ENCODE data around the gene KCTD14.
A peak's percentile ranks its signal among the peaks of the same experiment; 100 is the strongest.

KCTD14 gene

DNA sequence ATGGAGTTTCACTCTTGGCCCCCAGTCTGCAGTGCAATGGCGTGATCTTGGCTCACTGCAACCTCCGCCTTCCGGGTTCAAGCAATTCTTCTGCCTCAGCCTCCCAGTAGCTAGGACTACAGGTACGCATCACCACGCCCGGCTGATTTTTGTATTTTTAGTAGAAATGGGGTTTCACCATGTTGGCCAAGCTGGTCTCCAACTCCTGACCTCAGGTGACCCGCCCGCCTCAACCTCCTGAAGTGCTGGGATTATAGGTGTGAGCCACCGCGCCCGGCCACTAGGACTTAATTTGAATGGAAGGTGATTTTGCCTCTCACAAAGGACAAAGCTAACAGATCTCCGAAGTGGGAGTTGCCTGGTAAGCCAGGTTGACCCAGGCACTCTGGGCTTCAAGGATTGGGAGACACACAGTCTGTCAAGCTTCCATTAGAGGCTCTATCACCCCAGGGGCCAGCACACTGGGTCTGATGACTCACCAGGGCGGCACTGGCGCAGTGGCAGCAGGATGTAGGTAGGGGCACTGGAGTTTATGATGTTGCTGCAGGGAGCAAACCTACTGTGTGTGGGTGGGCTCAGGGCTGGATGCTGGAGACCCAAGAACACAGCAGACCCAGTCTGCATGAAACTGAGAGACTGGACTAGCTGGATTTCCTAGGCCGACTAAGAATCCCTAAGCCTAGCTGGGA is 17.8 kb upstream of the KCTD14 start:
- DNase-seq (ENCODE audit: low read depth in 1 of 2, low spot score in 1 of 2): no peak
- TF ChIP-seq JUND (IDR thresholded peaks at IDR 0.05; ENCODE audit: low read depth): no peak
- in situ Hi-C loops (cut with HindIII; ENCODE audit: low pct_unique_long_range_greater_than_20kb, low sequenced_read_pairs): no loop called here

- peak in 1 of 2 experiments; percentile 49 for DNase-seq (ENCODE audit: low read depth in 1 of 2, low spot score in 1 of 2)
- TF ChIP-seq JUND (IDR thresholded peaks at IDR 0.05; ENCODE audit: low read depth): no peak
- in situ Hi-C loops (cut with HindIII; ENCODE audit: low pct_unique_long_range_greater_than_20kb, low sequenced_read_pairs): no loop called here
These were observed 17.0 kb upstream of the KCTD14 start for GRCh38 chr11:78039919-78040671.

GRCh38 chr11:78039391-78039918 is 16.4 kb upstream of the KCTD14 start:
- TF ChIP-seq JUND (IDR thresholded peaks at IDR 0.05; ENCODE audit: low read depth): no peak

GRCh38 chr11:78038697-78039313 is 15.7 kb upstream of the KCTD14 start:
- in situ Hi-C loops (cut with HindIII; ENCODE audit: low pct_unique_long_range_greater_than_20kb, low sequenced_read_pairs): no loop called here

More at GRCh38 chr11:78039391-78039918, 16.4 kb upstream of the KCTD14 start:
- no peak for DNase-seq (ENCODE audit: low read depth in 1 of 2, low spot score in 1 of 2)
- in situ Hi-C loops (cut with HindIII; ENCODE audit: low pct_unique_long_range_greater_than_20kb, low sequenced_read_pairs): no loop called here

DNA sequence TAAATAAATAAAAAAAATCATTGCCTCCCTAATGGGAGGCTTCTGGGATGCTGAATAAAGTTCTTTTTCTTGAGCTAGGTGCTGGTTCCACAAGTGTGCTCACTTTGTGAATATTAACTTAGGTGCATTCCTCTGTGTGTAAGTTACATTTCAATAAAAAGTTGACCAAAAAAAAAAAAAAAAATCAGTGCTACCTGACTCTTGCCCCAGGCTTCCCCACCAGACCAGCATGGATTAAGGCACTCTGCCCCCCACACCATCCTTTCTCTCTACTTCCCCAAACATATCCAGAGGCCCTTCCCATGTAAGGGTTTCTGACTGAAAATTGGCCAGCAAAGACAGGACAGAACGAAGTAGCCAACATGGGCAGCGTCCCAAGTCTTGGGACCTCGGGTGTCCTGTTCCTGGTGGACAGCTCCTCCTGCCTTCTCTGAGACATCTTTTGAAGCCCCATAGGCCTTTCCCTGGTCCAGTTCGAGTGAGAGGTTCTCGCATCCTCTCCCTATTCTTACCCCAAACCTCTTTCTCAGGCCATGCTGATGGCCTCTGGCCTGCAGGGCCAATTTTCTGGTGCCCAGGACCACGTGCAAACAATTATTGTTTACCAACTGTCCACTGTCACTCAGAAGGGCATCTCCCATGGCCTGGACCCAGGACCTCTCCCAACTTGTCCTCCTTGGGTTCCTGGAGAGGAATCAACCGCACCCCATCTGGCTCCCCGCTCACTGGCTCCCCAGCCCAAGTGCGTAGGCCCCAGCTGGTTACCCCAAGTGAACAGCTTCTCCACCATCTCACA is 14.9 kb upstream of the KCTD14 start:
- DNase-seq (ENCODE audit: low read depth in 1 of 2, low spot score in 1 of 2): no peak
- in situ Hi-C loops (cut with HindIII; ENCODE audit: low pct_unique_long_range_greater_than_20kb, low sequenced_read_pairs): no loop called here
- no peak for TF ChIP-seq JUND (IDR thresholded peaks at IDR 0.05; ENCODE audit: low read depth)

More at GRCh38 chr11:78038697-78039313, 15.7 kb upstream of the KCTD14 start:
- no peak for TF ChIP-seq JUND (IDR thresholded peaks at IDR 0.05; ENCODE audit: low read depth)
- no peak for DNase-seq (ENCODE audit: low read depth in 1 of 2, low spot score in 1 of 2)

DNA sequence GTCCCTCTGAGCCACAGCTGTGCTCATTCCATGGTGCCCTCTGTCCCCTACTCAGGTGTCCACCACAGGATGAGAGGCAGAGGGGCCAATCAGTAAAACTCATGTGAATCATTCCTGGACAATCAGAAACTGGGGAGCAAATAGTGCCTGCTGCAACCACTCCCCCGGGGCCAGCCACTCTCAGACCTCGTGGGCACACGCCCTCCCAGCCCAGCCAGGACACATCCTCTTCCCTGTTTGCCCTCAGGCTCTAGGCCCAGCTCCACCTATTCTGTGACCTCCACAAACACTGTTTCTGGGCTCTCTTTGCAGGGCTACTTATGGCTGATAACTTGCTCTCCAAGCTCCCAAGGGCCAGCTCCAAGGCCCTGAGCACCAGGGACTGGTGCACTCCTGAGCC is 14.0 kb upstream of the KCTD14 start:
- no peak for TF ChIP-seq JUND (IDR thresholded peaks at IDR 0.05; ENCODE audit: low read depth)
- in situ Hi-C loops (cut with HindIII; ENCODE audit: low pct_unique_long_range_greater_than_20kb, low sequenced_read_pairs): no loop called here
- DNase-seq (ENCODE audit: low read depth in 1 of 2, low spot score in 1 of 2): peak in 1 of 2 experiments; percentile 46

DNA sequence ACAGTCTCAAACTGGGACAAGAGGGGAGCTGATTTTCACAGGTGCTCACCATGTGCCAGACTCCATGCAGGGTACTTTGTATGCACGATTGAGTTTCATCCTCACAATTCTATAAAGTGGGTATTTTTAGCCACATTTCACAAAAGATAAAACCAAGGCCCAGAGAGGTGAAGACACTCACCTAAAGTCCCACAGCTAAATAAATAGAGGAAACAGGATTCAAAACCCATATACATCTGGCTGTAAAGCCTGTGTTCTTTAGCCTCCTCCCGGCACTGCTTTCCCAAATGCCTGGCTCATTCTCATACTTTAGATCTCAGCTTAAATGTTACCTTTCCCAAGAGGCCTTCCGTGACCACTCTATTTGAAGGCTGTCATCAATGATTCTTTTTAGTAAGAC is 13.2 kb upstream of the KCTD14 start:
- no peak for DNase-seq (ENCODE audit: low read depth in 1 of 2, low spot score in 1 of 2)
- TF ChIP-seq JUND (IDR thresholded peaks at IDR 0.05; ENCODE audit: low read depth): no peak
- in situ Hi-C loops (cut with HindIII; ENCODE audit: low pct_unique_long_range_greater_than_20kb, low sequenced_read_pairs): no loop called here

DNA sequence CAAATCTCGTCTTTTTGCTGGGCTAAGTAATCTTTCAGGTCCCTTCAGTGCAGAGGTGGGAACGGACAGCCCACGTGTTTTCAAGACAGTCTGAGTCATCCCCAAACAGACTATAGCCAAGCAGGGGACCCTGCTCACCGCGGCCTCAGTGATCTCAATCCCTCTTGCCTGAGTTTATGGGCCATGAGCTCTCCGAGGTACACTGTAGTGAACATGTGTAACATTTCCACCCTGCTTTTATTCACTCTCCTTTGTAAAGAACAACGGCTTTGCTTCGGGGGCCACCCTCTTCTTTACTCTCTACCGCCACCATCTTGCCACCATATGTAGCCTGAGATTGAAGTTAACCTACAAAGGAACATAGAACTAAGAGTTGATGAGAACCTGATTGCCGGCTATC is 11.5 kb upstream of the KCTD14 start:
- no peak for DNase-seq (ENCODE audit: low read depth in 1 of 2, low spot score in 1 of 2)
- no peak for TF ChIP-seq JUND (IDR thresholded peaks at IDR 0.05; ENCODE audit: low read depth)
- in situ Hi-C loops (cut with HindIII; ENCODE audit: low pct_unique_long_range_greater_than_20kb, low sequenced_read_pairs): no loop called here

- DNase-seq (ENCODE audit: low read depth in 1 of 2, low spot score in 1 of 2): no peak
- no peak for TF ChIP-seq JUND (IDR thresholded peaks at IDR 0.05; ENCODE audit: low read depth)
- in situ Hi-C loops (cut with HindIII; ENCODE audit: low pct_unique_long_range_greater_than_20kb, low sequenced_read_pairs): no loop called here
These were observed 10.0 kb upstream of the KCTD14 start for GRCh38 chr11:78033040-78033439.

GRCh38 chr11:78032090-78032489 is 9.0 kb upstream of the KCTD14 start:
- TF ChIP-seq JUND (IDR thresholded peaks at IDR 0.05; ENCODE audit: low read depth): no peak
- DNase-seq (ENCODE audit: low read depth in 1 of 2, low spot score in 1 of 2): no peak
- in situ Hi-C loops (cut with HindIII; ENCODE audit: low pct_unique_long_range_greater_than_20kb, low sequenced_read_pairs): no loop called here

- no peak for TF ChIP-seq JUND (IDR thresholded peaks at IDR 0.05; ENCODE audit: low read depth)
- DNase-seq (ENCODE audit: low read depth in 1 of 2, low spot score in 1 of 2): no peak
- in situ Hi-C loops (cut with HindIII; ENCODE audit: low pct_unique_long_range_greater_than_20kb, low sequenced_read_pairs): no loop called here
These were observed 8.6 kb upstream of the KCTD14 start for GRCh38 chr11:78031629-78032028.

Data from T47D (cell line).